ENCODE data around the gene PHAF1.

Gene PHAF1

GRCh38 chr16:67163164-67163998 is 53.6 kb downstream of the PHAF1 start:
- peak in 1 of 2 donors; percentile 36 for DNase-seq (ENCODE audit: low read depth in 2 of 2)

GRCh38 chr16:67163999-67164558 is 54.3 kb downstream of the PHAF1 start:
- no peak for DNase-seq (ENCODE audit: low read depth in 2 of 2)

DNA sequence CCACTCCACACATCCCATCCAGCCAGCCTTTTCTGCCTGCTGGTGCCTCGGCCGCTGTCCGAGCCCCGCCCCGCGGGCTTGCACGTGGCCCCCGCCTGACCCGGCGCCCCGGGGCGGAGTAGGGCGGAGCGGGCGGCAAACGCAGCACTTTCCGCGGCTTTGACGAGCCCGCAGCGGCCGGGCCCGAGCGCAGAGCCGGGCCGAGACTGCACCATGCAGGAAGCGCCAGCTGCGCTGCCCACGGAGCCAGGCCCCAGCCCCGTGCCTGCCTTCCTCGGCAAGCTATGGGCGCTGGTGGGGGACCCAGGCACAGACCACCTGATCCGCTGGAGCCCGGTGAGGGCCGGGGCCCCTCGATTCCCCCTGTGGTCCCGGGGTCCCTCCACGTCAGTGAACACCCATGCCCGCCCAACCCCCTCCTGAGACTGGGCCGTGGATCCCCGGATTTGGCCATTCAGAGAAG is 54.9 kb downstream of the PHAF1 start, which contains the start of gene HSF4:
TSS of gene HSF4 (plus strand) at position 147 of the 463 bp plus-strand sequence. CDS start at position 214, 67 bp downstream.
- no peak for DNase-seq (ENCODE audit: low read depth in 2 of 2)

DNA sequence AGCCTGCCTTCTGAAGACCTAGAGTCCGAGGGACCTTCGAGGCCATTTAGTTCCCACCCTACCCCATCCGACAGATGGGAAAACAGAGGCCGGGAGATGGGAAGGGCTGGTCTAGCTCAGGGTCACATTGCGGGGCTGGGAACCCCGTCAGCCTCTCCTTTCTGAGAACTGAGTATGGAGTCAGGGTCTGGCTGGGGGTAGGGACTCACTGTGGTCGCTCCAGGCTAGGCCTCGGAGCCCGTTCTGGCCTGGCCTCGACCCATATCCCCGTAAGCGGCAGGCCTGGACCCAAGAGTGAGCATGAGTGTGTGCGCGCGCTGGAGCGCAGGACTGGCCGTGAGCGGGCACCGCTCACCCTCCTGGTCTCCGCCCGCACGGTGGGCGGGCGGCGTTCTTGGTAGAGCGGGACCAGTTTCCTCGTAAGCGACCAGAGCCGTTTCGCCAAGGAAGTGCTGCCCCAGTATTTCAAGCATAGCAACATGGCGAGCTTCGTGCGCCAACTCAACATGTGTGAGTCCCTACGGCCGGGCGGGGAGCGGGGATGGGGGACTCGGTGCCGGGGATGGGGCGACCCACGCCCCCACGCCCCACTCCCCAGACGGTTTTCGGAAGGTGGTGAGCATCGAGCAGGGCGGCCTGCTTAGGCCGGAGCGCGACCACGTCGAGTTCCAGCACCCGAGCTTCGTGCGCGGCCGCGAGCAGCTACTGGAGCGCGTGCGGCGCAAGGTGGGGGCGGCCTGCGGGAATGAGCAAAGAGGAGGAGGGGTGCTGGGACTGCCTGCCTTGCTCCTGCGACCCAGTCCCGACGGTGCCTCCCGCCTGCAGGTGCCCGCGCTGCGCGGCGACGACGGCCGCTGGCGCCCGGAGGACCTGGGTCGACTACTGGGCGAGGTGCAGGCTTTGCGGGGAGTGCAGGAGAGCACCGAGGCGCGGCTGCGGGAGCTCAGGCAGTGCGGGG is 55.7 kb downstream of the PHAF1 start:
- no peak for DNase-seq (ENCODE audit: low read depth in 2 of 2)

DNA sequence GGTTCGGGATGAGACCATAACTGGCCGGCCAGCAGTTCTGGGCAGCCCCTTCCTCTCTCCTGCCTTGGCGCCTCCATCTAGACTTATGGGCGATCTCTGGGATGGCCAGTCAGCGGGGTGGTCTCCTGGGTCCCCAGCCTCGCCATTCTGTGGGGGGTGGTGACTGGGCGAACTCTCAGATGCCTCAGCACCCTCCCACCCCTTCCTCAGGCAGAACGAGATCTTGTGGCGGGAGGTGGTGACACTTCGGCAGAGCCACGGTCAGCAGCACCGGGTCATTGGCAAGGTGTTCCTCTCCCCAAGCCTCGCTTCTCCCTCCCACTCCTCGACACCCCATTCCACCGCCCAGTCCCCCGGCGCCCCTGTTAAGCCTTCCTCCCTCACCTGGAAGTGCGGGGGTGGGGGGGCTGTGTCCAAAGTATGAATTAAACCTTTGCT is 56.4 kb downstream of the PHAF1 start:
- no peak for DNase-seq (ENCODE audit: low read depth in 2 of 2)

DNA sequence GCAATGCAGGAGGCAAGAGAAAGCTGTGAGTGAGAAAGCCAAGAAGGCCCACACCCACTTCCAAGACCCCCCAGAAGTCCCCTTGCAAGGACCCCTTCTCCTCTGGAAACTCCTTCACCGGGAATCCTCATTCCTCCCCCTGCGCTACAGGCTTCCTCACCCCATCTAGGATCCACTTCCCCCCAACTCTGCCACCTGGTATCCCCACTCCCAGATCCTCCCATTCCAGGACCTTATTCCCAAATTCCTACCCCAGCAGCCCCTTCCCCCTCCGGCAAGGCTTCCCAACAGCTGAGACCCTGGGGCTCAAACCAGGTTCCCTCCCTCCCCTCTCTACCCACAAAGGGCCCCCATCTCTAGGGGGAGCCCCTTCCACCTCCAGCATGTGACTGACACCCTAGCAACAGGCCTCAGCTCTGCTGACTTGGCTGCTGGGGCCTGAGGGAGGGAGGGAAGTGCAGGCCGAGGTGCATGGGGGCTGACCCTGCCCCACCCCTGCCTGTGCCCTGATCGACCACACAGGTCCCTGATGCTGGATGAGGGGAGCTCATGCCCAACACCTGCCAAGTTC is 56.9 kb downstream of the PHAF1 start:
- no peak for DNase-seq (ENCODE audit: low read depth in 2 of 2)

DNA sequence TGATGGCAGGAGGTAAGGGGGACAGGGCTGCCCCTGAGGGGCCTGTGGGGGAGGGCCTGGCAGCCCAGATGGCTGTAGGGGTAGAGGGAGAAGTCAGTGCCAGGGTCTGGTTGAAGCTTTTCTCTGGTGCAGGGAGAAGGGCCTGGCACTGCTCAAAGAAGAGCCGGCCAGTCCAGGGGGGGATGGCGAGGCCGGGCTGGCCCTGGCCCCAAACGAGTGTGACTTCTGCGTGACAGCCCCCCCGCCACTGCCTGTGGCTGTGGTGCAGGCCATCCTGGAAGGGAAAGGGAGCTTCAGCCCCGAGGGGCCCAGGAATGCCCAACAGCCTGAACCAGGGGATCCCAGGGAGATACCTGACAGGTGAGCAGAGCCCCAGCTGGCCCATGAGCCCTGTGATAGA is 57.8 kb downstream of the PHAF1 start:
- DNase-seq (ENCODE audit: low read depth in 2 of 2): no peak

GRCh38 chr16:67169011-67169451 is 59.3 kb downstream of the PHAF1 start:
- no peak for DNase-seq (ENCODE audit: low read depth in 2 of 2)

GRCh38 chr16:67169642-67170167 is 60.0 kb downstream of the PHAF1 start:
- DNase-seq (ENCODE audit: low read depth in 2 of 2): no peak

DNA sequence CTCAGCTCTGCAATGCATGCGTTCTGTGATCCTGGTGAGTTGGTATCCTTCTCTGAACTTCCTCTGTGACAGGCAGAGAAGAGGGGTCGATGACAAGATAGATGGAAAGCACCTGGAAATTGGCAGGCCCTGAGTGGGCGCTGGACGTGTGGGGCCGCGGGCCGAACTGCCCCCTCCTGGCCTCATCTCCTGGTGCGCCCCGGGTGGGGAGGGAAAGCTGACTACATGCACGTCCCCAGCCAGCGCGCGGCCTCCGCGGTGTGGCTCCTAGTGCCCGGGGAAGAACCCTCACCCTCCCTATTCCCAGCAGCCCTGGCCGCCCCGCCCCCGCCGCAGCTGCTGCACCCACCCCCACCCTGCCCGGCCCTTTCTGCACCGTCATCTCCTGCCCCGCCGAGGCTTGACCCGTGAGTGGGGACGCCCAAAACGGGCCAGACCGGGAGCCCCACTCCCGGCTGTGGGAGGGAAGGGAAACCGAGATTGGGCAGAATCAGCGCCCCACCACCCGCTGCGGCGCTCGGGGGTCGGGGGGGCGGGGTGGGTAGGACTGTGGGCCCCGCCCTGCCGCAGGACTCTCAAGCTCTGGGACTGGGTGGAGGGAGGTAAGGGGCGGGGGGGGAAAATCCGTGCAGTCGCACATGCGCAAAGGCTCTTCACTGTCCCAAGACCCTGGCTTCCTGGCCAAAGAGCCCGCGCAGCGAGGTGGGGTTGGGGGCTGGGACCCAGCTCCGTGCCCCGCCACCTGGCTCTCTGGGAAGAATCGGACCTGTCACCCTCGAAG is 60.6 kb downstream of the PHAF1 start, which contains the start of gene NOL3:
TSS of gene NOL3 (plus strand) at position 371 of the 781 bp plus-strand sequence.
- DNase-seq (ENCODE audit: low read depth in 2 of 2): peak in 1 of 2 donors; percentile 41

DNA sequence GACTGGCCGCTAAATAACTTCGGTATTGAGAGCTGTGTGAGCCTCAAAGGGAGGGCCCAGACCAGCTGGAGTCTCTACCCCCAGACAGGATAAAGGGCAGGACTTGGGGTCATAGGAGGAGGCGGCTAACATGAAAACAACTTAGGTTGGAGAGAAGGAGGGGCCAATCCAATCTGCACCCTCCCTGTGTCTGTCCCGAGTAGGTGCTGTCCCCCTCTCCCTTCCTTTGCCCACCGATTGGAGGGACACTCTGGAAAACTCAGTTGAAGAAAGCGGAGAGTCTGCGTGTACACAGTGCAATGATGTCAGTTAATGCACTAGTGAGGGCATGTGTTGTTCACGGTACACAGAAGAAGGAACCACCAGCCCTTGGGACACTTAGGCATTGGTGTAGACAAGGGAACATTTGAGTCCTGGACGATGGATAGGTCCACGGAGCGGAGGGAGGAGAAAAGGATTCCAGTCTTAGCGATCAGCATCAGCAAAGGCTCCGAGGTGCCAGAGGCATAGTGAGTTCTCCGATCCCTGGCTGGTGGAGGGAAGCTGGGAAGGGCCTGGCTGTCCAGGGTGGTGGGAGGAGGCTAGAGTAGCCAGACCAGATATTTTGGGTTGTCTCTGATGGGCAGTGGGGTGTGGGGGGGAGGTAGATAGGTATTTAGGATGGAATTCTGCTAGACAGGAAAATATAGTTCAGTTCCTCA is 61.4 kb downstream of the PHAF1 start:
- DNase-seq (ENCODE audit: low read depth in 2 of 2): no peak

GRCh38 chr16:67173323-67173722 is 63.6 kb downstream of the PHAF1 start:
- no peak for DNase-seq (ENCODE audit: low read depth in 2 of 2)

GRCh38 chr16:67173808-67174705 is 64.3 kb downstream of the PHAF1 start:
- peak in 1 of 2 donors; percentile 60 for DNase-seq (ENCODE audit: low read depth in 2 of 2)

GRCh38 chr16:67174706-67175231 is 65.0 kb downstream of the PHAF1 start:
- DNase-seq (ENCODE audit: low read depth in 2 of 2): no peak

- no peak for DNase-seq (ENCODE audit: low read depth in 2 of 2)
These were observed 66.9 kb downstream of the PHAF1 start for GRCh38 chr16:67176662-67177061.

- no peak for DNase-seq (ENCODE audit: low read depth in 2 of 2)
These were observed 68.3 kb downstream of the PHAF1 start for GRCh38 chr16:67177743-67178699.

DNA sequence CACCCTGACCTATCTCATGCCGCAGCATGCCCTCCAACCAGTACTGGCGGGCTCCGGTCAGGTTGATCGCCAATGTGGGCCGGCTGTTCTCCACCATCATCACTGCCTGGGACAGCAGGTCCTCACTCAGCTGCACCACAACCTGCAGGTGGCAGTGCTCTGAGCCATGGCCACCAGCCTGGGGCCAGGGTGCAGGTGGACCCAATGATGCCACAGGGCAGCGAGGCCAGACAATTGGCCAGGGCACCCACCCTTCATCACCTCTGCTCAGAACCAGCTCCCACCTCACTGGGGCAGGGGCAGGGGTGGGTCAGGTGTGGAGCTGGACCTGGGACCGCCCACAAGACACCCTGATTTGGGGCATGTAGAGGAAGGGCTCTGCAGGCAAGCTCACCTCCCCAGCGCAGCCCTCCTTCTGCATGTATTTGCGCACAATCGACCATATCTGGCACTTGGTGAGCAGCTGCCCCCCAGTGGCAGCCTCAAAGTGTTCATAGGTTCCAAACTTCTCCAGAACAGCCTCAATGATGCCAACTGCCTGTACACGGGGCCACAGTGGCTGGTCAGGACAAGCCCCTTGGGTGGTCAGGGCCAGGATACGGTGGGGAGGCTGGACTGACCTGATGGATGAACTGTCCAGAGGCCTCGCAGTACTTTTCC is 69.8 kb downstream of the PHAF1 start:
- DNase-seq (ENCODE audit: low read depth in 2 of 2): no peak

Data from stimulated activated CD8-positive, alpha-beta memory T cell treated with anti-CD3 and anti-CD28 coated beads, Interleukin-15, amount 100 ng/mL, for 48 hours (primary cell).